Stimulated activated naive B cell treated with anti-CD40 and anti-IgM and Interleukin-4, amounts not matched to agents 10 μg/mL and 1 μg/mL and 100 μg/mL, for 72 hours (primary cell): ENCODE data around the gene AMHR2.
"Not testable (repeated sequence)": the region's sequence is repeated elsewhere in the genome, so short reads cannot be mapped to it uniquely, and the experiment has no call there.

Experiments used
- ATAC-seq, 2 donors: fragments of 150-1000 bp; cut with Tn5 transposase; replicated peaks; 2 replicates each; pipeline ENCODE4 v1.10.0; 2021; ENCODE audit warnings: moderate library complexity in 1 of 2
- DNase-seq: peaks from one replicate; pipeline ENCODE4 v3.0.0; 2021
- H3K27ac Mint-ChIP-seq: one replicate; pipeline ENCODE4 v1.8.0; 2022; ENCODE audit warnings: mild to moderate bottlenecking, mixed read lengths
- H3K27me3 Mint-ChIP-seq, 2 donors: one replicate each; pipeline ENCODE4 v1.8.0; 2022; ENCODE audit warnings: mixed read lengths in 2 of 2
- H3K36me3 Mint-ChIP-seq, 2 donors: one replicate each; pipeline ENCODE4 v1.8.0; 2022; ENCODE audit warnings: mixed read lengths in 2 of 2, mild to moderate bottlenecking in 1 of 2
- H3K4me1 Mint-ChIP-seq, 2 donors: one replicate each; pipeline ENCODE4 v1.8.0; 2022; ENCODE audit warnings: mixed read lengths in 2 of 2, mild to moderate bottlenecking in 1 of 2
- H3K4me3 Mint-ChIP-seq, 2 donors: one replicate each; pipeline ENCODE4 v1.8.0; 2022; ENCODE audit warnings: mild to moderate bottlenecking in 2 of 2, mixed read lengths in 2 of 2, moderate library complexity in 1 of 2
- H3K9me3 Mint-ChIP-seq, 2 donors: one replicate each; pipeline ENCODE4 v1.8.0; 2022; ENCODE audit warnings: mixed read lengths in 2 of 2, mild to moderate bottlenecking in 1 of 2

AMHR2 gene

GRCh38 chr12:53423597-53423996 lies at the start of gene AMHR2:
Gene AMHR2 (plus strand): TSS chr12:53423855. CDS start chr12:53423935, 80 bp downstream.
- no peaks in the 10 kb centered on the region for H3K36me3 Mint-ChIP-seq
- peaks cover 19 to 31% of the 10 kb centered on the region in 2 donors for H3K4me1 Mint-ChIP-seq
- H3K27ac Mint-ChIP-seq: peak within 1 kb of the TSS; percentile 34
- ATAC-seq (no peak), DNase-seq (no peak)
- no peaks in the 10 kb centered on the region for H3K27me3 Mint-ChIP-seq
- no peaks in the 10 kb centered on the region for H3K9me3 Mint-ChIP-seq
- H3K4me3 Mint-ChIP-seq: no peak within 1 kb of the TSS

GRCh38 chr12:53374277-53374676 lies 49.4 kb upstream of the AMHR2 start:
- H3K27me3 Mint-ChIP-seq, H3K36me3 Mint-ChIP-seq, H3K27ac Mint-ChIP-seq, H3K4me3 Mint-ChIP-seq, H3K9me3 Mint-ChIP-seq, DNase-seq, ATAC-seq: not testable (repeated sequence)
- H3K4me1 Mint-ChIP-seq: peaks cover 11 to 23% of the 10 kb centered on the region in 2 donors

- DNase-seq: no peak
- Mint-ChIP-seq H3K36me3 (peaks cover 2 to 7% of the 10 kb centered on the region in 2 donors), H3K4me1 (peaks cover 12 to 21% of the 10 kb centered on the region in 2 donors), H3K27ac (no peak overlapping the region), H3K9me3 (no peaks in the 10 kb centered on the region), H3K4me3 (no peak overlapping the region), H3K27me3 (no peaks in the 10 kb centered on the region)
- ATAC-seq: no peak
Observed at GRCh38 chr12:53376747-53377146, 46.9 kb upstream of the AMHR2 start.

GRCh38 chr12:53378222-53378621 lies 45.4 kb upstream of the AMHR2 start:
- DNase-seq: no peak
- ATAC-seq: no peak
- H3K4me3 Mint-ChIP-seq: no peak overlapping the region
- H3K27ac Mint-ChIP-seq: no peak overlapping the region
- peaks cover 8 to 22% of the 10 kb centered on the region in 2 donors for H3K36me3 Mint-ChIP-seq
- H3K4me1 Mint-ChIP-seq: peaks cover 21 to 27% of the 10 kb centered on the region in 2 donors
- H3K9me3 Mint-ChIP-seq: no peaks in the 10 kb centered on the region
- no peaks in the 10 kb centered on the region for H3K27me3 Mint-ChIP-seq

GRCh38 chr12:53378724-53379388 lies 44.8 kb upstream of the AMHR2 start:
- H3K4me1 Mint-ChIP-seq: peaks cover 26 to 33% of the 10 kb centered on the region in 2 donors
- ATAC-seq (no peak), DNase-seq (no peak)
- peaks cover 13 to 28% of the 10 kb centered on the region in 2 donors for H3K36me3 Mint-ChIP-seq
- H3K27ac Mint-ChIP-seq: no peak overlapping the region
- no peaks in the 10 kb centered on the region for H3K27me3 Mint-ChIP-seq
- H3K4me3 Mint-ChIP-seq: no peak overlapping the region
- no peaks in the 10 kb centered on the region for H3K9me3 Mint-ChIP-seq

GRCh38 chr12:53379389-53380103 lies 44.1 kb upstream of the AMHR2 start:
- Mint-ChIP-seq H3K4me1 (peaks cover 28 to 40% of the 10 kb centered on the region in 2 donors), H3K9me3 (no peaks in the 10 kb centered on the region), H3K4me3 (no peak overlapping the region), H3K36me3 (peaks cover 18 to 32% of the 10 kb centered on the region in 2 donors), H3K27me3 (no peaks in the 10 kb centered on the region), H3K27ac (no peak overlapping the region)
- peak; percentile 75 to 78 for ATAC-seq
- DNase-seq: peak; percentile 98

GRCh38 chr12:53380104-53380793 lies 43.4 kb upstream of the AMHR2 start, which contains the start of gene SP1:
Gene SP1 (plus strand): TSS chr12:53380176. CDS start chr12:53380292, 116 bp downstream.
- H3K27me3 Mint-ChIP-seq: no peaks in the 10 kb centered on the region
- peak within 1 kb of the TSS; percentile 89 to 92 for H3K4me3 Mint-ChIP-seq
- H3K4me1 Mint-ChIP-seq: peaks cover 29 to 43% of the 10 kb centered on the region in 2 donors
- ATAC-seq (peak; percentile 47 to 64), DNase-seq (peak; percentile 89)
- H3K9me3 Mint-ChIP-seq: no peaks in the 10 kb centered on the region
- peaks cover 18 to 34% of the 10 kb centered on the region in 2 donors for H3K36me3 Mint-ChIP-seq
- peak within 1 kb of the TSS; percentile 95 for H3K27ac Mint-ChIP-seq

- H3K27me3 Mint-ChIP-seq: no peaks in the 10 kb centered on the region
- peaks cover 22 to 37% of the 10 kb centered on the region in 2 donors for H3K36me3 Mint-ChIP-seq
- peak overlapping the region; percentile 89 to 92 for H3K4me3 Mint-ChIP-seq
- no peak for DNase-seq
- peak overlapping the region; percentile 95 for H3K27ac Mint-ChIP-seq
- H3K4me1 Mint-ChIP-seq: peaks cover 32 to 47% of the 10 kb centered on the region in 2 donors
- ATAC-seq: no peak
- H3K9me3 Mint-ChIP-seq: no peaks in the 10 kb centered on the region
Observed at GRCh38 chr12:53380794-53381730, 42.6 kb upstream of the AMHR2 start.

GRCh38 chr12:53381731-53382630 lies 41.7 kb upstream of the AMHR2 start:
- peak in 1 of 2 donors; percentile 16 for ATAC-seq
- Mint-ChIP-seq H3K4me1 (peaks cover 33 to 55% of the 10 kb centered on the region in 2 donors), H3K4me3 (peak overlapping the region; percentile 89 to 92), H3K9me3 (no peaks in the 10 kb centered on the region), H3K27ac (peak overlapping the region; percentile 95), H3K36me3 (peaks cover 26 to 40% of the 10 kb centered on the region in 2 donors), H3K27me3 (no peaks in the 10 kb centered on the region)
- peak; percentile 56 for DNase-seq

GRCh38 chr12:53383258-53383657 lies 40.4 kb upstream of the AMHR2 start:
- peaks cover 35 to 67% of the 10 kb centered on the region in 2 donors for H3K4me1 Mint-ChIP-seq
- no peak for ATAC-seq
- peak overlapping the region; percentile 77 for H3K27ac Mint-ChIP-seq
- H3K36me3 Mint-ChIP-seq: peaks cover 28 to 47% of the 10 kb centered on the region in 2 donors
- no peaks in the 10 kb centered on the region for H3K27me3 Mint-ChIP-seq
- H3K9me3 Mint-ChIP-seq: no peaks in the 10 kb centered on the region
- DNase-seq: no peak
- H3K4me3 Mint-ChIP-seq: peak overlapping the region; percentile 61 to 89

GRCh38 chr12:53386381-53386780 lies 37.3 kb upstream of the AMHR2 start:
- DNase-seq, H3K27me3 Mint-ChIP-seq, ATAC-seq, H3K9me3 Mint-ChIP-seq: not testable (repeated sequence)
- Mint-ChIP-seq H3K27ac (peak overlapping the region; percentile 83), H3K36me3 (peaks cover 31 to 50% of the 10 kb centered on the region in 2 donors), H3K4me3 (peak overlapping the region; percentile 54 to 61), H3K4me1 (peaks cover 38 to 83% of the 10 kb centered on the region in 2 donors)

- peaks cover 23 to 34% of the 10 kb centered on the region in 2 donors for H3K36me3 Mint-ChIP-seq
Observed at GRCh38 chr12:53388932-53389331, 34.7 kb upstream of the AMHR2 start.

More at GRCh38 chr12:53388932-53389331, 34.7 kb upstream of the AMHR2 start:
- Mint-ChIP-seq H3K9me3 (no peaks in the 10 kb centered on the region), H3K27me3 (no peaks in the 10 kb centered on the region), H3K4me1 (peaks cover 19 to 57% of the 10 kb centered on the region in 2 donors), H3K4me3 (peak overlapping the region in 1 of 2 donors; percentile 36), H3K27ac (no peak overlapping the region)
- DNase-seq (no peak), ATAC-seq (no peak)
